Activated T-helper 17 cell treated with anti-CD3 and anti-CD28 coated beads, Interleukin-2, amount 50 U/mL, for 72 hours (primary cell): Measurements from ENCODE around the gene DTNBP1. TPM values are rescaled to one million over a fixed set of nuclear protein-coding genes. Genes with fewer than 3 reads are reported as not detected.
"Not testable (repeated sequence)": the region's sequence is repeated elsewhere in the genome, so short reads cannot be mapped to it uniquely, and the experiment has no call there.

Experiments
- ATAC-seq: fragments of 150-1000 bp; cut with Tn5 transposase; replicated peaks from 2 replicates; pipeline ENCODE4 v1.10.0; 2021; ENCODE audit warnings: mild to moderate bottlenecking, moderate library complexity
- H3K27ac Mint-ChIP-seq: one replicate; pipeline ENCODE4 v1.8.0; 2022; ENCODE audit warnings: mixed read lengths
- H3K27me3 Mint-ChIP-seq: one replicate; pipeline ENCODE4 v1.8.0; 2022; ENCODE audit warnings: mixed read lengths
- H3K36me3 Mint-ChIP-seq: one replicate; pipeline ENCODE4 v1.8.0; 2022; ENCODE audit warnings: low read depth, mild to moderate bottlenecking, mixed read lengths
- H3K4me1 Mint-ChIP-seq: one replicate; pipeline ENCODE4 v1.8.0; 2022; ENCODE audit warnings: mixed read lengths
- H3K4me3 Mint-ChIP-seq: one replicate; pipeline ENCODE4 v1.8.0; 2022; ENCODE audit warnings: mild to moderate bottlenecking, mixed read lengths
- H3K9me3 Mint-ChIP-seq: one replicate; pipeline ENCODE4 v1.8.0; 2022; ENCODE audit warnings: mixed read lengths
- total RNA-seq, 2 donors: library from RNA; stranded (reverse); gene quantifications; one replicate each; pipeline ENCODE4 v1.2.3, GENCODE V29; 2022

The DTNBP1 gene
- total RNA-seq, 2 donors from 2014 or later, result 13.8 to 24.8 TPM

DNA sequence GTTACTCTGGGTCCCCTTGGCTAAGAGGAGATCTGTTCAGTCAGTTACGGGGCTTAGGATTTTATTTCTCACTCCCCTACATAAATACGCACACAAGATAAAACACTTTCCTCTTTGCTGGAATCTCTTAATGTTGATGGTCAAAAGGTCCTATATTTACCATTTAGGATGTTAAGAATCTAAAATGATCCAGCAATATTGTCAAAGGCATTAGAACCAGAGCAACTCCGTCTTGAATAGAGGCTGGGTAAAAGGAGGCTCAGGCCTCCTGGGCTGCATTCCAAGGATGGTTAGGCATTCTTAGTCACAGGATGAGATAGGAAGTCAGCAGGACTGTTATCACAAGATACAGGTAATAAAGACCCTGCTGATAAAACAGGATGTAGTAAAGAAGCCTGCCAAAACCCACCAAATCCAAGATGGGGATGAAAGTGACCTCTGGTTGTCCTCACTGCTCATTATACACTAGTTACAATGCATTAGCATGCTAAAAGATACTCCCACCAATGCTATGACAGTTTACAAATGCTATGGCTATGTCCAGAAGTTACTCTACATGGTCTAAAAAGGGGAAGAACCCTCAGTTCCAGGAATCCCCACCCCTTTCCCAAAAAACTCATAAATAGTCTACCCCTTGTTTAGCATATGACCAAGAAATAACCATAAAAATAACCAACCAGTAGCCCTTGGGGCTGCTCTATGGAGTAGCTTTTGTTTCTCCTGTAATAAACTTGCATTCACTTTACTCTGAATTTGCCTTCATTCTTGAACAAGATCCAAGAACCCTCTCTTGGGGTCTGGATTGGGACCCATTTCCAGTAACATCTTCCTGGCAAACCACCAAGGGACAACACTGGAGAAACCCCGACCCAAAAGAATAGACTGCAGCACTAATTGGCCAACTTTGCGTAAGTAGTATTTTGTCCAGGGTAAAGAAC is 107.5 kb downstream of the DTNBP1 start:
- Mint-ChIP-seq H3K27me3 (no peaks in the 10 kb centered on the region), H3K4me1 (peaks cover 11% of the 10 kb centered on the region), H3K4me3 (no peak overlapping the region), H3K9me3 (no peaks in the 10 kb centered on the region), H3K36me3 (no peaks in the 10 kb centered on the region), H3K27ac (no peak overlapping the region)
- ATAC-seq, result no peak

DNA sequence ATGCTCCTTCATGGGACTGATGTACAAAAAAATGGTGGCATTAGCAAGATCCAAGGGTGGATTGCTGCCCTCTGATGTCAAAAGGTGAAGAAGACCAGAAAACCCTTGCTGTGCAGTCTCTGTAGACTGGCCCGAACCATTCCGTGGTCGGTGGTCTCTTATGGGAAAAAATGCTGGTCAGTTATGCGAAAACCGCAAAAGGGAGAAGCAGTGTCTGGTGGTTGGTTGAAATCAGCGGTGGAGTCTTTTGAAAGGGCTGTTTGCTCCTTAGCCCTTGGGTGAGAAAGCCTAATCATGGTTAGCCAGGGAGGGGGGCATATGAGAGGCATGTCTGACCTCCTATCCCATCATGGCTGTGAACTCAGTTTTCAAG is 108.1 kb downstream of the DTNBP1 start:
- no peaks in the 10 kb centered on the region for H3K27me3 Mint-ChIP-seq
- H3K27ac Mint-ChIP-seq, result no peak overlapping the region
- ATAC-seq, result no peak
- no peaks in the 10 kb centered on the region for H3K36me3 Mint-ChIP-seq
- H3K9me3 Mint-ChIP-seq, result no peaks in the 10 kb centered on the region
- no peak overlapping the region for H3K4me3 Mint-ChIP-seq
- peaks cover 11% of the 10 kb centered on the region for H3K4me1 Mint-ChIP-seq

DNA sequence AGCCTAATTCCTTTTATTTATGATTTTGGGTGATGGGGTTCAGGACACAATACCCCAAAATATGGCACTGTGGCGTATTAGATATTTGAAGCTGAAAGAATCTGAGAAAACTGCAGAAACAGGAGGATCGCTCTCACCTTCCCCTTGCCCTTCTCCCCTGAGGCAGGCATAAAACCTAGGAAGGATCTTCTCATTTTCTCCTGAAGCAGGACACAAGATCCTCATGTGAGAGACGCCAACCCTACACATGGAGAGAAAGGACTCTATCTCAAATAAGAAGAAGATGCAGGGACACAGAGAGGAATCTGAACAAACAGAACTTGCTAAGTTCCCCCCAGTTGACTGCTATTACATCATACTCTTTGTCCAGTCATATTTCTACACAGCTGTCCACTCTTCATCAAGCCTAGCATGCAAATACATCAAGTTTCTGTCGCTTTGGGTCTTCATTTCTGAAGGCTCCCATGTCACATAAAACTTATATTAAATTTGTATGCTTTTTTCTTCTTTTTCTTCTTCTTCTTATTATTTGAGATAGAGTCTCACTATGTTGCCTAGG is 109.0 kb downstream of the DTNBP1 start:
- Mint-ChIP-seq H3K4me3 (no peak overlapping the region), H3K27me3 (no peaks in the 10 kb centered on the region), H3K27ac (no peak overlapping the region), H3K4me1 (peaks cover 11% of the 10 kb centered on the region), H3K9me3 (no peaks in the 10 kb centered on the region), H3K36me3 (no peaks in the 10 kb centered on the region)
- no peak for ATAC-seq

DNA sequence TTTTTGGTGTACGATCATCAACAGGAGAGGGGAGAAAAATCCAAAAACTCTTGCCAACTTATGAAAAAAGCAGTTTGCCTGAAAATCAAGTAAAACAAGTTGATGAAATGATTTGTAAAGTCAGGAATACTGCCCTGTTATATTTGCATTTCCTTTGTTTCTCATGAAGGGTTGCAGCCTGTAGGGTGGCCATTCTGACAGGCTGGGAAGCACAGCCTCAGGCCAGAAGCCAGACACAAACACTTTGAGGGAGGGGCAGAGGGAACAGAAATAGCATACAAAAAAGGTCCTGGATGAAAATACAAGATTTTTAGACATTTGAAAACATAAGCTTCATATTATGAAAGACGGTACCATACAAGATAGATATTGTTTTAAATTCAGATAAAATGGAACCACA is 109.8 kb downstream of the DTNBP1 start:
- Mint-ChIP-seq H3K36me3 (no peaks in the 10 kb centered on the region), H3K27ac (no peak overlapping the region), H3K9me3 (no peaks in the 10 kb centered on the region), H3K4me3 (no peak overlapping the region), H3K4me1 (peaks cover 11% of the 10 kb centered on the region), H3K27me3 (no peaks in the 10 kb centered on the region)
- no peak for ATAC-seq

DNA sequence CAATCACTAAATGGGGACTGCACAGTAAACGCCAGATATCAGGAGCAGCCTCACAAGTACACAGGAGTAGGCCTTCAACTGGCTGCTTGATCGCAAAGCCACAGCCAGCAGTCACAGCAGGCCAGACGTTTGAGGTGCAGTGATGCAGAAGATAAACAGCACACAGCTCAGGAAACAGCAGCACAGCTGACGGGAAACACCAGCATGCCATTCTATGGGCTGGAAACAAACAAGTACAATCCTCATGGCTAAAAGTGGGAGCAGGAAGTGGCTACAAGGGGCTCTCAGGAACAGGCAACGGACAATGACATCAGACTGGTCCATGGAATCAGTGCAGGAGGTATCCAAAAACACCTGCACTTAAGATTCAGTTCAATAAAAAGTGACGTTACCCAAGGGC is 111.0 kb downstream of the DTNBP1 start:
- Mint-ChIP-seq H3K4me1 (peaks cover 11% of the 10 kb centered on the region), H3K4me3 (no peak overlapping the region), H3K9me3 (no peaks in the 10 kb centered on the region), H3K27ac (no peak overlapping the region), H3K27me3 (no peaks in the 10 kb centered on the region), H3K36me3 (no peaks in the 10 kb centered on the region)
- no peak for ATAC-seq

DNA sequence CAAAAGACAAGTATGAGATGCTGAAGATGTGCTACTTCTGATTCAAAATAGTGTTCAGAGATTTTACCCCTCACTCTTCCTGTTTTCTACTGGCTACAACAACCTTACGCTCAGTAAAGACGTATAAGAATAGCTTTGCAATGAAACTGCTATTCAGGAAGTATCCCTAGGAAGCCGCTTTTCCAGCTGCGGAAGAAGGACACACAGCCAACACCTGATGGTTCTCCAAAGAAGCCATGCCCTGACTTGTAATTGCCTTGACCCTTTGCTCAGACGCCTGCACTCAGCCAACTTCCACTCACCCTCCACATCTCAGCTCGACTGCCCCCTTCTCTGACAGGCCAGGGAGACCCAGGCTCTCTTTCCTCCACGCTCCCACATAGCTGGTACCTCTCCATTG is 111.6 kb downstream of the DTNBP1 start:
- ATAC-seq, result no peak

DNA sequence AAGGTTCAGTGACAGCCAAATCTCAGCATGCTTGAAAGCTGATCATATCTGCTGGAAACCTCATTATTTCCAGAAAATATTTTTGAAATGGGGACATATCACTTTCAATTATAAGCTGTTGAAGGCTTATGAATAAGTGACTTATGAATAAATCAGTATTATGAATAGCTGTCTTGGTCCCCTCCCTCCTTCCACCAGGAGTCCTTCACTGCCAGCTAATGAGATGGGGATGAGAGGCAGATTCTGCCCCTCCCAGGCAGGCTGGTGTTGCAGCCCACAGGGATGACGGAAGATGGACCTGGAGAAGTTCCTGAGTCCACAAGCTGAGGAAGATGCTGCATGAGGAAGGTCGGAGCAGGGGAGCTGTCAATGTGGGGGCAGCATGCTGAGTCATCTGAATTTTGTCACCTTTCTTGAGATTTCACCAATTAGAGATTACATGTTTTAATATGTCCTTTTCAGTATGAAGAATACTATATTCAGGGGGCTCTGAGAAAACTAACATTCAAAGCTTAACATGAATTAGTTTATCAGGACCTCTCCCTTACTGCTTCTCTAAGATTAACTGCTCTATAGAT is 112.2 kb downstream of the DTNBP1 start:
- no peaks in the 10 kb centered on the region for H3K9me3 Mint-ChIP-seq
- no peaks in the 10 kb centered on the region for H3K27me3 Mint-ChIP-seq
- peaks cover 11% of the 10 kb centered on the region for H3K4me1 Mint-ChIP-seq
- no peak overlapping the region for H3K27ac Mint-ChIP-seq
- H3K4me3 Mint-ChIP-seq, result no peak overlapping the region
- no peak for ATAC-seq
- H3K36me3 Mint-ChIP-seq, result no peaks in the 10 kb centered on the region

More for the DNA sequence above, 111.6 kb downstream of the DTNBP1 start:
- H3K36me3 Mint-ChIP-seq, result no peaks in the 10 kb centered on the region
- H3K9me3 Mint-ChIP-seq, result no peaks in the 10 kb centered on the region
- no peak overlapping the region for H3K4me3 Mint-ChIP-seq
- no peak overlapping the region for H3K27ac Mint-ChIP-seq
- peaks cover 11% of the 10 kb centered on the region for H3K4me1 Mint-ChIP-seq
- no peaks in the 10 kb centered on the region for H3K27me3 Mint-ChIP-seq

DNA sequence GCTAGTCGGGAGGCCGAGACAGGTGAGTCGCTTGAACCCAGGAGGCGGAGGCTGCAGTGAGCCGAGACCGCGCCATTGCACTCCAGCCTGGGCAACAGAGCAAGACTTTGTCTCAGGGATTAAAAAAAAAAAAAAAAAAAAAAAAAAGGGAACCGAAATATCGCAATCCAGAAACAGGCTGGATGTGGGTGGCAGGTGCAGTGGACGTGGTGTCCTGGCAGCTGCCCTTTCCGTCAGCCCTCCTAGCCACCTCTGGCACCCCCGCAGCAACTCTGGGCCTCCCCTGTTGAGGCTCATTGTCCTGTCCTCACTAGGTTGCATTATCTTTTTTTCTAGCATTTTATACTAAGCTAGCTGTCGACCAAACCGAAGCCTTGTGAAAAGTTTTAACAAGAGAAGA is 113.5 kb downstream of the DTNBP1 start:
- Mint-ChIP-seq H3K36me3 (no peaks in the 10 kb centered on the region), H3K27me3 (no peaks in the 10 kb centered on the region), H3K4me3 (no peak overlapping the region), H3K4me1 (peaks cover 6% of the 10 kb centered on the region), H3K9me3 (no peaks in the 10 kb centered on the region), H3K27ac (no peak overlapping the region)
- ATAC-seq, result no peak

DNA sequence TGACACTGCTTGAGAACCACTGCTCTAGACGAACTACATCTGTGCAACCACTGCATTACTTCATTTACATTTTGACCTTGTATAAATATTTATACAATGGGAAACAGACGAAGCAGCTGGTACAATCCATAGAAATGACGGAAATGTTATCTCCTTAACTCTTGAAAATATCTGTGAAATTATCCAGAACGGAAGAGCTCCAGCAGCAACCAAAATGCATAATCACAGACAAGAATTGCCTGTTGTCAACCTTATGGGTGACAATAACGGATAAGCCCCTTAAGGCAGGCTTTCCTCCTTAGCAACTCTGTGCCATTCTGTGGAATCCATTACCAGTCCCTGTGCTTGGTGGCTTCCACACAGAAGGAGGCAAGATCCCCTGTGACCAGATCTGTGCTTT is 115.4 kb downstream of the DTNBP1 start:
- Mint-ChIP-seq H3K27me3 (no peaks in the 10 kb centered on the region), H3K9me3 (no peaks in the 10 kb centered on the region), H3K36me3 (no peaks in the 10 kb centered on the region), H3K4me1 (peaks cover 6% of the 10 kb centered on the region), H3K4me3 (no peak overlapping the region), H3K27ac (no peak overlapping the region)
- no peak for ATAC-seq

DNA sequence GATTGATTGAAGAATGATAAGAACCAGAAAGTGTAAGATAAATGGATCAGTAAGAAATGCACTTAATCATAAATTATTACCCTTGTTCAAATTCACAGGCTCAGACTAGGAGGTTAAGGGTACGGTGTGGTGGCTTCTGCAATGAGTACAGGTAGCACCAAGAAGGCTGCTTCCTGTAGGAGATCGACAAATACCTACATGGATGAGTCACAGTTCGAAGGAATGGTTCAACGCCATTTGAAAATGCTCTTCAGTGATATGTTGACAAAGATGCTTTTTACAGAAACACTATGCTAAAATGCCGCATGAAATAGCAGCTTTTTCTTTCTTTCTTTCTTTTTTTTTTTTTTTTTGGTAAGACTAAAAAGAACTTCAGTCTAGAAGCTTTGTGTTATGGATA is 116.2 kb downstream of the DTNBP1 start:
- H3K27ac Mint-ChIP-seq, result no peak overlapping the region
- no peaks in the 10 kb centered on the region for H3K9me3 Mint-ChIP-seq
- no peak for ATAC-seq
- H3K4me3 Mint-ChIP-seq, result no peak overlapping the region
- H3K4me1 Mint-ChIP-seq, result peaks cover 3% of the 10 kb centered on the region
- no peaks in the 10 kb centered on the region for H3K36me3 Mint-ChIP-seq
- H3K27me3 Mint-ChIP-seq, result no peaks in the 10 kb centered on the region

DNA sequence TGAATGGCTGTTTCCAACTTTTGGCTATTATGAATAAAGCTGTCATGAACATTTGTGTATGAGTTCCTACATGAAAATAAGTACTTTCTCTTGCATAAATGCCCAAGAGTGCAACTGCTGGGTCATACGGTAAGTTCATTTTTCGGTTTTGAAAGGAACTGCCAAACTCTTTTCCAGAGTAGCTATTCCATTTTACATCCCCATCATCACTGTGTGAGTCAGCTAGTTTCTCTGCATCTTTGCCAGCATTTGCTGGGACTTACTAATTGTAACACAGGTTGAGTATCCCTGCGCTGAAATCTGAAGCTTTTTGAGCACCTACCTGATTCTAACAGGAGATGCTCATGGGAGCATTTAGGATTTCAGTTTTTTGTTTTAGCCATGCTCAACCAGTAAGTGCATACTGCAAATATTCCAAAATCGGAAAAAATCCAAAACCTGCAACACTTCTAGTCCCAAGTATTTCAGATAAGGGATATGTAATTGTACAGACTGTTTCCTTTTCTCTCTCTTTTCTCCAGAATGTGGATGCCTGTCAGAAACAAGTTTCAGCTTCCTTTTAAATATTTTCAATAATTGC is 118.4 kb downstream of the DTNBP1 start:
- Mint-ChIP-seq H3K27ac (no peak overlapping the region), H3K36me3 (no peaks in the 10 kb centered on the region), H3K9me3 (no peaks in the 10 kb centered on the region), H3K4me1 (no peaks in the 10 kb centered on the region), H3K27me3 (no peaks in the 10 kb centered on the region), H3K4me3 (no peak overlapping the region)
- ATAC-seq, result no peak

DNA sequence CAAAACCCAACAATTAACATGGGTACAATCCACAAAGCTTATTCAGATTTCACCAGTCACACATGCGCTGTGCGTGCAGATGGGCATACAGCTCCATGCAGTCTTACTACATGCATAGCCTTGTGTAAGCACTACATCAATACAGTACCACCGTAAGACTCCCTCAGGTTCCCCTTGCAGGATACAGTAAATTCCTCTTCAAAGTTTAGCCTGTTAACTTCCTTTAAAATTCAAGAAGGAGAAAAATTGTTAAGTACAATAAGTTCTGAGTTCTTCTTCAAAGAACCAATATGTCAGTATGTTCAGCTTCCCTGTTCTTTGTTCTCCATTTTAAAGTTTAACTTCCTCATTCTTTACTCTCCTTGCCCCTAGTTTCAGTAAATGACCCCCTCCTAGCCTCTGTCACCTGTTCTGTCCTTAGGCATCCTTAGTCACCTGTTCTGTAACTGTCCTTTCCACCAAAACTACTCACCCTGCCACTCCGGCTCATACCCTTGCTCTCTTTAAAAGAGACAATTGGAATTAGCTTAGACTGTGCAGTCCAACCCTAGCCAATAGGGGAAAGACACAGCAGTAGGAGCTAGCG is 119.4 kb downstream of the DTNBP1 start:
- ATAC-seq, H3K9me3 Mint-ChIP-seq, H3K4me3 Mint-ChIP-seq, H3K27ac Mint-ChIP-seq, H3K4me1 Mint-ChIP-seq, H3K27me3 Mint-ChIP-seq, H3K36me3 Mint-ChIP-seq: not testable (repeated sequence)

DNA sequence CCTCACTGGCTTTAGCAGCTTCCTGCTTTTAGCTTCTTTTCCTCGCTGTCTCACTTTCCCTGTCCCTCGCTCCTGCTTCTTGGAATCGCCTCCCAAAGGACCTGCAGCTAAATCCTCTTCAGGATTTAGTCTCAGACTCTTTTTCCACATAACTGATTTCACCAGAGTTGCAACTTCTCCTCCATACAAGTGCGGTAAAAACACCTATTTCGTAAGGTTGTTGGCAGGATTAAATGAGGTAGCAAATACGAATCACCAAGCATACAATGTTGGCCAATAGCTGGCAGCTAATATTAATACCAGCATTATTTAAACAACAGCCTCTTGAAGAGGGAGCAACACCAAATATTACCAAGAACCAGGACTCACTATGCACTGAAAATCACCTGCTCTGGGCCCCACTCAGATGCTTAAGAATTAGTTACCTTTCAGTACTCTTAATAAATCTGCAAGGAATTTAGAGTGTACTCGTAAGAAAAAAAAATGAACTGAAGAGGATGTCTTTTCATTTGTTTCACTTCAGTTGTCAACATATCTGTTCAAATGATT is 123.0 kb downstream of the DTNBP1 start:
- Mint-ChIP-seq H3K27me3 (no peaks in the 10 kb centered on the region), H3K27ac (no peak overlapping the region), H3K4me3 (no peak overlapping the region), H3K9me3 (peaks cover 5% of the 10 kb centered on the region), H3K36me3 (no peaks in the 10 kb centered on the region), H3K4me1 (peaks cover 3% of the 10 kb centered on the region)
- ATAC-seq, result no peak

DNA sequence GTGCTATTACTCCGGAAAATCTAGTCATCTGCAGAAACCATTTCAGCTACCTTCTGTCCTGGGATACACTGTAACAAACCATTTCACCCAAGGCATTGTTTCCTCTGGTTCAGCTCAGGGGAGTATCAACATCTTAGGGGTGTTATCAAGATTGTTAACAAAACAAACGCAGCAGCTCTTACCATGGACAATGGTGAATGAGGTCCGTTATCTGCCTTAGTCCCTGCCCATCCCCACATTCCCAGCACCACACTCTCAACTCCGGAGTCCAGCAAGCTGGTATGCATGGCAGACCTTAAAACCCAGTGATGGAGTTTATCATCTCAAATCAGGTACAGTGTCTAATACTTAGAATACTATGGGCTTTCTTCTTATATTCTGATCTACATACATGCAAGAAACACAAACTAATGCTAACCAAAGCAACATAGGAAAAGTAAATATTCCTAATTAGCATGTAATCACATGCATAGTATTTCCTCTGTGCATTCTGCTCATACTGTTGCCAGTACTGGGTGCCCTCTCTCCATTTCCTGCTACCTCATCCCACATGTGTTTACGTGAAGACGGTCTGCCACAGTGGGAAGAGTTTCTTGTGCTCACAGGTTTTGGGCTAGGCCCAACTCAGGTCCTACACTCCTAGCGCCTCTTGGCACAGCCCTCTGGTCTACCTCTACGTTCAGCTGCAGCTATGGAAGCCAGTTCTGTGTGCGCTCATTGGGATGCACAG is 123.9 kb downstream of the DTNBP1 start:
- no peak for ATAC-seq
- H3K27ac Mint-ChIP-seq, result no peak overlapping the region
- peaks cover 5% of the 10 kb centered on the region for H3K9me3 Mint-ChIP-seq

More for the DNA sequence above, 123.9 kb downstream of the DTNBP1 start:
- Mint-ChIP-seq H3K4me3 (no peak overlapping the region), H3K27me3 (no peaks in the 10 kb centered on the region), H3K4me1 (peaks cover 3% of the 10 kb centered on the region), H3K36me3 (peaks cover under 1% of the 10 kb centered on the region)
